ENCODE measurements around the gene PIGN.

GRCh38 chr18:62080172-62080900 is 106.5 kb downstream of the PIGN start:
- TF ChIP-seq POLR2A (IDR thresholded peaks at IDR 0.05) (no peak), CTCF (IDR thresholded peaks at IDR 0.05) (no peak)

All from esophagus squamous epithelium (tissue), 4 donors.